Measurements from ENCODE around the gene ABHD17B. TPM values are rescaled to one million over a fixed set of nuclear protein-coding genes. Genes with fewer than 3 reads are reported as not detected.

ABHD17B gene
- total RNA-seq, 1 experiment from 2014 or later, result 28.1 TPM

DNA sequence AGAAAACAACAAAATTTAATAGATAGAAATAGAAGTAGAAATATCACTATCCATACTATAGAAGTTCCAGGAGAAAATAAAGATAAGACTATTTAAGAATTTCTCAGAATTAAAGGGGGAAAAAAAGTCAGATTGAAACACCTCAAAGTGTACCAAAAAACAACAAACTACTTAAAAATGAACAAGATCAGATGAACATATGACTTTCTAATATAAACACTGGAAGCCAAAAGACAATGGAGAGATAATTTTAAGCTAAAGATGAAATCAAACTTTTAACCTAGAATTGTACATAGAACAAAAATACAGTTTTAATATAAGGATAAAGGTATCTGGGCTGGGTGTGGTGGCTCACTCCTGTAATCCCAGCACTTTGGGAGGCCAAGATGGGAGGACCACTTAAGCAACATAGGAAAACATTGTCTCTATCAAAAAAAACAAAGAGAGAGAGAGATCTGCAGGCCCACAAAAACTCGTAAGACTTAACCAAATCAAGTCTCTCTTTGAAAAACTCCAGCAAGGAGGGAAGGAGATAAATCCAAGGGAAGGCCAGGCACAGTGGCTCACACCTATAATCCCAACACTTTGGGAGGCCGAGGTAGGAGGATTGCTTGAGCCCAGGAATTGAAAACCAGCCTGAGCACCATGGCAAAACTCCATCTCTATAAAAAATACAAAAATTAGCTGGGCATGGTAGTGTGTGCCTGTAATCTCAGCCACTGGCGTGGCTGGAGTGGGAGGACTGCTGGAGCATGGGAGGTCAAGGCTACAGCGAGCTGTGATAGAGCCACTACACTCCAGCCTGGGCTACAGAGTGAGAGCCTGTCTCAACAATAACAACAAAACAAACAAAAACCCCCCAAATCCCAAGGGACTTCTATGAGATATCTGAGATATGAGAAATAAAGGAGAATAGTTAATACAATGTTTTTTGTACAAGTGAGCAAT lies 32.4 kb downstream of the ABHD17B start:
- DNase-seq (ENCODE audit: low read depth), result no peak

DNA sequence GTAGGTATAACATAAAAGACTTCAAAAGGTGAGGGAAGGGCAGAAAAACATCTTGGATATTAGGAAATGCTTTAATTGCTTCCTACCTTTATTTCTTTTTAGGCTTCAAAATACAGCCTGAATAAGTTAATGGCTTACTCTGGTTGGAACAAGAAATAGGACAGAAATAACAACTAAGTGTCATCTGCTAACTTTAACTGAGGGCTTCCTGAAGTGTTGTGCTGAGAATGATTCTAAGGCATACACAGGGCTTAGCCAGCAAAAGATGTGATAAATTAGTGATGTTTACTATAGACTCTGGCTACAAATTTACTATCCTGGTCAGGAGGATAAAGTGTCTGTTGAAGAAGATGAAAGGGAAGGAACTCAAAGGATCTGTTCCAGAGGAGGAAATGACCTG lies 34.2 kb downstream of the ABHD17B start:
- DNase-seq (ENCODE audit: low read depth), result no peak

DNA sequence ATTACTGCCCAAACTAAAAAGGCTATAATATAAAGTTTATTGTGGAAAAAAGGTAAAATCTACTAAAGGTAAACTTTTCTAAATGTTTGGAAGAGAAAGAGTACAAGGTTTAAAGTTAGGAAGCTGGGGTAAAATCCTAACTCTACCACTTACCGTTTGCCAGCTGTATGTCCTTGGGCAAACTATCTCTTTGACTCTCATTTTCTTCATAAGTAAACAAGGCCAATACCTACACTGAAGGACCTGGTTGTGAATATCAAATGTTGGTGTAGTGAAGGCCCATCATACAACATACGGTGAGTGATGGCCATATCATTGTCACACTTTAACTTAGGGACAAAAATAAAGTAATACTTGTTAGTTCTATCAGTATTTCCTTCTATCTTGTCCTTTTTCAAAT lies 34.9 kb downstream of the ABHD17B start:
- DNase-seq (ENCODE audit: low read depth), result no peak

- DNase-seq (ENCODE audit: low read depth), result no peak
Measured at GRCh38 chr9:71875345-71875744, 35.6 kb downstream of the ABHD17B start.

DNA sequence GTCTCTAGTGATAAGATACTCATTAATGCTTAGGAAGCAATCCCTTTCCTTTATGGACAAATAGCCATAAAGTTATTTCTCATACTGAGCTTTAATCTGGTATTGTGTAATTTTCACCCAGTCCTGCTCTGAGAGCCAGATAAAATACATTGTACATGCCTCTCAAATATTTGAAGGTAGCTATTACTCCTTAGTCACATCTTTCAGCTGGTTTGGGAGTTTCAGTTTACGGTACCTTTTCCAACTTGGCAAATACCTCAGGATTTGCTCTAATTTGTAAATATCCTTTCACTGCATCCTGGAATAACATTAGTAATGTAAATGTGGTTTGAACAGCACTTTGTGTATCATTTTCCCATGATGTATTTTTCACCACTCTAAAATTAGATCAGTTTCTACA lies 47.4 kb downstream of the ABHD17B start:
- no peak for DNase-seq (ENCODE audit: low read depth)

GRCh38 chr9:71861618-71862017 lies 49.4 kb downstream of the ABHD17B start:
- DNase-seq (ENCODE audit: low read depth), result no peak

- no peak for DNase-seq (ENCODE audit: low read depth)
Measured at GRCh38 chr9:71859939-71860338, 51.1 kb downstream of the ABHD17B start.

DNA sequence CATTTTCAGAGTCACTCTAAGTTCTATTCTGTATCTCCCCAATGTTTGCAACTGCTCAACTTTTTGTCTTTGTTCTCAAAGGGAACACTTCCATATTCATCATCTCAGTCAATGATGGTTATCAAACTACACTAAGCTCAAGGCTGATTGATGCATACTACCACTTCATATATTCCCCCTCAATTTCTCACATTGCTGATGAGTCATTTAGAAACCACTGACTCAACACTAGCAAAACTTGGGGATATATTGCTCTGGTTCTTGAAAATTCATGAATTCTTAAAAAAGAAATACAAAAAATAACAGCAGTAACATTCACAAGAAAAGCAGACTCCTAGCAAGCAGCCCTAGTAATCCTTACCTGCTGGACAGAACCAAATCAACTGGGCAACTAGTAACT lies 52.2 kb downstream of the ABHD17B start:
- DNase-seq (ENCODE audit: low read depth), result peak; percentile 46

GRCh38 chr9:71858102-71858798 lies 52.7 kb downstream of the ABHD17B start:
- DNase-seq (ENCODE audit: low read depth), result no peak

- DNase-seq (ENCODE audit: low read depth), result no peak
Measured at GRCh38 chr9:71857159-71857558, 53.8 kb downstream of the ABHD17B start.

DNA sequence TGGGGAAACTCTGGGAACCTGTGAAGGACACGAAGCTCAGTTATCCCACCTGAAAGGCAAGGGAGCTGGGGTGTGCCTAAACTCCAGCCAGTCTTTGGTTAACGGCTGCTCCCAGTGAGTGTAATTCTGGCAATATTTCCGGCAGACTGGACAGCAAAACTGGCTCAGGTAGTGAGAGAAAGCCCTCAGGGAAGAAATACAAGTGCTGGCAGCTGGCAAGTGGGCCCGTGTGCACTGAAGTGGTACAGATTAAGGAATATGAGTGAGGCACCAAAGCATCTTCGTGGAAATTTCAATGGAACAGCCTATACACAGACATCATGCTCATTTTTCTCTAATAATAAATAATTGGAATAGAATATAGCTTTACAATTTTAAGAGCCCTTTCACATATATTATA lies 56.2 kb downstream of the ABHD17B start:
- no peak for DNase-seq (ENCODE audit: low read depth)

GRCh38 chr9:71853084-71853483 lies 57.9 kb downstream of the ABHD17B start:
- no peak for DNase-seq (ENCODE audit: low read depth)

DNA sequence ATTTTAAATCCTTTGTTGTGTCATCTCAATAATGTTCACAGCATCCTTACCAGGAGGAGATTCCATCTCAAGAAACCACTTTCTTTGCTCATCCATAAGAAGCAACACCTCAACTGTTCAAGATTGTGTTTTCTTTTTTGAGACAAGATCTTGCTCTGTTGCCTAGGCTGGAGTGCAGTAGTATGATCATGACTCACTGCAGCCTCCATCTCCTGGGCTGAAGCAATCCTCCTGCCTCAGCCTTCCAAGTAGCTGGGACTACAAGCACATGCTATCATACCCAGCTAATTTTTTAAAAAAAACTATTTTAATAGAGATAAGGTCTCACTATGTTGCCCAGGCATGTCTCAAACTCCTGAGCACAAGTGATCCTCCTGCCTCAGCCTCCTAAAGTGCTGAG lies 60.0 kb downstream of the ABHD17B start:
- DNase-seq (ENCODE audit: low read depth), result no peak

GRCh38 chr9:71847892-71848291 lies 63.1 kb downstream of the ABHD17B start:
- no peak for DNase-seq (ENCODE audit: low read depth)

GRCh38 chr9:71844808-71845207 lies 66.2 kb downstream of the ABHD17B start:
- no peak for DNase-seq (ENCODE audit: low read depth)

GRCh38 chr9:71839668-71840067 lies 71.3 kb downstream of the ABHD17B start:
- DNase-seq (ENCODE audit: low read depth), result no peak

DNA sequence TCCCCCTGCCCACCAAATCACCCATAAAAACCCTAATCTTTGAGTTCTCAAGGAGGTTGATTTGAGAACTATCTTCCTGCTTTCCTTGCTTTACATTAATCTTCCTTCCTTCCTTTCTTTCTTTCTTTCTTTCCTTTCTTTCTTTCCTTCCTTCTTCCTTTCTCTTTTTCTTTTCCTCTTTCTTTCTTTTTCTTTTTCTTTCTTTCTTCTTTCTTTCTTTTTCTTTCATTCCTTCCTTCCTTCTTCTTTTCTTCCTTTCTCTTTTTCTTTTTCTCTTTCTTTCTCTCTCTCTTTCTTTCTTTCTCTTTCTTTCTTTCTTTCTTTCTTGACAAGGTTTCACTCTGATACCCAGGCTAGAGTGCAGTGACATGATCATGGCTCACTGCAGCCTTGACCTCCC lies 75.4 kb downstream of the ABHD17B start:
- DNase-seq (ENCODE audit: low read depth), result no peak

- DNase-seq (ENCODE audit: low read depth), result no peak
Measured at GRCh38 chr9:71830929-71831328, 80.1 kb downstream of the ABHD17B start.

GRCh38 chr9:71830153-71830552 lies 80.8 kb downstream of the ABHD17B start:
- no peak for DNase-seq (ENCODE audit: low read depth)

- no peak for DNase-seq (ENCODE audit: low read depth)
Measured at GRCh38 chr9:71826279-71826678, 84.7 kb downstream of the ABHD17B start.

GRCh38 chr9:71824257-71824656 lies 86.7 kb downstream of the ABHD17B start:
- peak; percentile 8 for DNase-seq (ENCODE audit: low read depth)

DNA sequence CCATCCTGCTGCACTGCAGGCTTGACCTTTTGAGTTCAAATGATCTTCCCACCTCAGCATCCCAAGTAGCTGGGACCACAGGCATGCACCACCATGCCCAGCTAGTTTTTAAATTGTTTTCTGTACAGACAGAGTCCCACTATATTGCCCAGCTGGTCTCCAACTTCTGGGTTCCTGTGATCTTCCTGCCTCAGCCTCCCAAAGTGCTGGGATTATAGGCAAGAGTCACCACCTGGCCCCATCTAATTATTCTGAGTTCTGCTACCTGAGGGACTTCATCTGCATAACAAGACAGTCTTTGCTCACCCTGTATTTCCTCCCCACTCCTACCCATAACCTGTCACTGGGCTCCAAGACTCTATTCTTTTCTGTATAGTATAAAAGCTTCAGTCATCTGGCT lies 88.1 kb downstream of the ABHD17B start:
- no peak for DNase-seq (ENCODE audit: low read depth)

DNA sequence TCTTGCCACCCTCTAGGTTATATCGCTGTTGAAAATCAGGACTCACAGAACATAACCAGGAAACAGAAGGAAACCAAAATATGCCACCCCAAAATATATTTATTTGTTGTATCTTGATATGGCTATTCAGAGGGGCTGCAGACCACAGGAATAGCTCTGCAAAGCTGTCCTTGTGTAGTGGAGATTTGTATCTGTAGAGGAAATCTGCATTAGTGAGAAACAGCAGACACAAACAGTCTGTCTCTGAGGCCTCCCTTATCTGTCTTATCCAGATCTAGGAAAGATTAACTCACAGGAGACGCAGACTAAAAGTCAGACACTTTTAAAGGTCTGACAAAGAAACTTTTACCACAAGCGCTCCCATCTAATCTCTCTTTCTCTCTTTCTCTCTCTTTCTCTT lies 88.5 kb downstream of the ABHD17B start:
- no peak for DNase-seq (ENCODE audit: low read depth)
